HepG2 (cell line): Measurements from ENCODE around the gene TUBG1. TPM values are rescaled to one million over a fixed set of nuclear protein-coding genes. Genes with fewer than 3 reads are reported as not detected.
A peak's percentile ranks its signal among the peaks of the same experiment; 100 is the strongest.

Experiments
- AFF4 ChIP-seq: sonication (generic); formaldehyde crosslinking; IDR thresholded peaks from 2 replicates; pipeline ENCODE4 v1.4.0; 2020; ENCODE audit warnings: missing genetic modification reagents
- BCL6 ChIP-seq: IDR thresholded peaks from 2 replicates; pipeline ENCODE4 v1.6.1; 2016; ENCODE audit warnings: missing genetic modification reagents, missing compliant biosample characterization
- CEBPG ChIP-seq: IDR thresholded peaks from 2 replicates; pipeline ENCODE4 v1.6.1; 2016
- CHD2 ChIP-seq: IDR thresholded peaks from 2 replicates; pipeline ENCODE4 v1.6.1; 2011; ENCODE audit warnings: low read depth, low read length, improper control_type of control experiment
- GLI4 ChIP-seq: sonication (generic); formaldehyde crosslinking; IDR thresholded peaks from 2 replicates; pipeline ENCODE4 v1.5.1; 2020; ENCODE audit warnings: missing genetic modification reagents, mild to moderate bottlenecking, moderate library complexity, borderline replicate concordance
- HDAC6 ChIP-seq: fragments of 200-600 bp; sonication (generic); IDR thresholded peaks from 2 replicates; pipeline ENCODE4 v1.7.0; 2017; ENCODE audit warnings: mild to moderate bottlenecking, antibody characterized with exemption, low read length, low read depth
- HNRNPLL ChIP-seq: fragments of 200-400 bp; formaldehyde crosslinking; IDR thresholded peaks from 2 replicates; pipeline ENCODE4 v1.6.1; 2017; ENCODE audit warnings: mild to moderate bottlenecking, low read depth, low read length; ENCODE audit not compliant: poor library complexity, severe bottlenecking
- MTF2 ChIP-seq: sonication (generic); formaldehyde crosslinking; IDR thresholded peaks from 2 replicates; pipeline ENCODE4 v1.5.0; 2020; ENCODE audit warnings: missing genetic modification reagents, borderline replicate concordance
- POLR2G ChIP-seq: fragments of 200-400 bp; formaldehyde crosslinking; IDR thresholded peaks from 2 replicates; pipeline ENCODE4 v1.6.1; 2018; ENCODE audit warnings: mild to moderate bottlenecking, low read depth, low read length, moderate library complexity
- RARG ChIP-seq: sonication (generic); formaldehyde crosslinking; IDR thresholded peaks from 2 replicates; pipeline ENCODE4 v1.4.0; 2020; ENCODE audit warnings: low read depth, mild to moderate bottlenecking, missing genetic modification reagents
- RBM22 ChIP-seq: fragments of 200-400 bp; formaldehyde crosslinking; optimal IDR thresholded peaks from 2 replicates; pipeline ENCODE3; 2017; ENCODE audit warnings: mild to moderate bottlenecking, low read length, moderate library complexity
- RBM39 ChIP-seq: fragments of 200-400 bp; formaldehyde crosslinking; IDR thresholded peaks from one replicate; pipeline ENCODE4 v1.6.1; 2018; ENCODE audit warnings: antibody characterized with exemption, mild to moderate bottlenecking, low read depth, low read length; ENCODE audit not compliant: poor library complexity, severe bottlenecking
- REL ChIP-seq: sonication (generic); formaldehyde crosslinking; conservative IDR thresholded peaks from 2 replicates; pipeline ENCODE4 v1.8.0; 2022; ENCODE audit warnings: mild to moderate bottlenecking, missing genetic modification reagents, moderate library complexity
- SALL1 ChIP-seq: sonication (generic); formaldehyde crosslinking; IDR thresholded peaks from 2 replicates; pipeline ENCODE4 v1.8.0; 2022; ENCODE audit warnings: mild to moderate bottlenecking, missing genetic modification reagents
- SIN3A ChIP-seq: IDR thresholded peaks from 2 replicates; pipeline ENCODE4 v1.6.1; 2011; ENCODE audit warnings: low read depth, mild to moderate bottlenecking, control low read depth, low read length, borderline replicate concordance
- TERF1 ChIP-seq: sonication (generic); formaldehyde crosslinking; IDR thresholded peaks from 2 replicates; pipeline ENCODE4 v1.8.0; 2022; ENCODE audit warnings: mild to moderate bottlenecking, missing genetic modification reagents, moderate library complexity
- THAP11 ChIP-seq: IDR thresholded peaks from 2 replicates; pipeline ENCODE4 v1.6.1; 2016; ENCODE audit warnings: missing biosample characterization, missing genetic modification reagents
- ZBTB26 ChIP-seq: IDR thresholded peaks from 2 replicates; pipeline ENCODE4 v1.6.1; 2016; ENCODE audit warnings: missing compliant biosample characterization, missing genetic modification reagents, borderline replicate concordance
- ZNF20 ChIP-seq: sonication (generic); formaldehyde crosslinking; IDR thresholded peaks from 2 replicates; pipeline ENCODE4 v1.4.0; 2020; ENCODE audit warnings: mild to moderate bottlenecking, moderate library complexity, missing genetic modification reagents
- ZNF251 ChIP-seq: sonication (generic); formaldehyde crosslinking; IDR thresholded peaks from 2 replicates; pipeline ENCODE4 v1.9.0; 2021; ENCODE audit warnings: mild to moderate bottlenecking, missing genetic modification reagents
- ZNF383 ChIP-seq: sonication (generic); formaldehyde crosslinking; IDR thresholded peaks from 2 replicates; pipeline ENCODE4 v1.4.0; 2020; ENCODE audit warnings: missing genetic modification reagents, mild to moderate bottlenecking, borderline replicate concordance
- ZNF484 ChIP-seq: sonication (generic); formaldehyde crosslinking; IDR thresholded peaks from 2 replicates; pipeline ENCODE4 v1.5.1; 2020; ENCODE audit warnings: mild to moderate bottlenecking, low read depth, missing genetic modification reagents, borderline replicate concordance
- ZNF773 ChIP-seq: sonication (generic); formaldehyde crosslinking; IDR thresholded peaks from 2 replicates; pipeline ENCODE4 v1.4.0; 2020; ENCODE audit warnings: missing genetic modification reagents, borderline replicate concordance
- polyA plus RNA-seq, 8 experiments: library from polyadenylated mRNA; depleted of rRNA in 3 of 8; stranded (reverse) in 7 of 8; unstranded in 1 of 8; fragments of >200 nt; fragmentation: Illumina TruSeq in 4 of 8; extraction: Trizol in 4 of 8; gene quantifications; 2 replicates each; pipeline versions ENCODE4 v1.2.1 to v1.2.3, GENCODE V29; 2011 to 2016; ENCODE audit warnings: low read depth in 4 of 8, missing spikeins in 1 of 8, mixed read lengths in 1 of 8; ENCODE audit not compliant: insufficient read depth in 1 of 8
- total RNA-seq, 5 experiments: library from RNA; depleted of rRNA; stranded (reverse); fragments of >200 nt; fragmentation: Illumina TruSeq; extraction: Trizol; gene quantifications; 2 replicates each; pipeline ENCODE4 v1.2.3, GENCODE V29; 2016; ENCODE audit warnings: low read depth in 1 of 5

The TUBG1 gene
- total and polyA plus RNA-seq, 2 of the 13 experiments (the other 11 are each of a cell fraction or from before 2014, with no cell fraction given) = 74.1 to 137 TPM

- no peak; the same call in 1 of the 2 replicates for TF ChIP-seq CHD2
- TF ChIP-seq RARG (CRISPR knock-in tag) = no peak
- no peak for TF ChIP-seq ZNF251 (CRISPR knock-in tag)
- peak; percentile 97 for TF ChIP-seq POLR2G
- TF ChIP-seq RBM39 = peak; percentile 84
- 0 out of 2 replicates have a peak, but pooled peaks have one; percentile 90 for TF ChIP-seq GLI4 (CRISPR knock-in tag)
- no peak for TF ChIP-seq MTF2 (CRISPR knock-in tag)
- TF ChIP-seq ZNF383 (CRISPR knock-in tag) = no peak
- peak; percentile 84 for TF ChIP-seq THAP11 (CRISPR knock-in tag)
- peak; percentile 83 for TF ChIP-seq SIN3A
- TF ChIP-seq TERF1 = no peak
- TF ChIP-seq ZNF484 (CRISPR knock-in tag) = no peak
- peak; percentile 83 for TF ChIP-seq SALL1 (CRISPR knock-in tag)
- TF ChIP-seq AFF4 (CRISPR knock-in tag) = no peak; the same call in 1 of the 2 replicates
- no peak for TF ChIP-seq RBM22
- no peak for TF ChIP-seq HDAC6
- no peak for TF ChIP-seq BCL6 (CRISPR knock-in tag)
- 0 out of 2 replicates have a peak, but pooled peaks have one; percentile 55 for TF ChIP-seq ZNF20
- peak; percentile 95 for TF ChIP-seq HNRNPLL
- peak; percentile 84; the same call in 1 of the 2 replicates for TF ChIP-seq ZNF773 (CRISPR knock-in tag)
- 0 out of 2 replicates have a peak, but pooled peaks have one; percentile 39 for TF ChIP-seq CEBPG (CRISPR knock-in tag)
- TF ChIP-seq ZBTB26 = no peak; the same call in 1 of the 2 replicates
- TF ChIP-seq REL (CRISPR knock-in tag) = 0 out of 2 replicates have a peak, but pooled peaks have one; percentile 16
Measured at GRCh38 chr17:42609182-42609813, at the start of gene TUBG1, which contains the start of gene RETREG3 (continued).
